Activated T-cell treated with anti-CD3 and anti-CD28 coated beads for 24 hours (primary cell): Measurements from ENCODE around the gene BRD8.

Experiments used
- DNase-seq: peaks from one replicate; pipeline ENCODE4 v3.0.0-alpha.2; 2020; ENCODE audit warnings: low read depth

BRD8 gene

GRCh38 chr5:138102454-138103318, 75.7 kb downstream of the BRD8 start:
- DNase-seq, result no peak

- no peak for DNase-seq
Measured at GRCh38 chr5:138096997-138097828, 81.2 kb downstream of the BRD8 start.

DNA sequence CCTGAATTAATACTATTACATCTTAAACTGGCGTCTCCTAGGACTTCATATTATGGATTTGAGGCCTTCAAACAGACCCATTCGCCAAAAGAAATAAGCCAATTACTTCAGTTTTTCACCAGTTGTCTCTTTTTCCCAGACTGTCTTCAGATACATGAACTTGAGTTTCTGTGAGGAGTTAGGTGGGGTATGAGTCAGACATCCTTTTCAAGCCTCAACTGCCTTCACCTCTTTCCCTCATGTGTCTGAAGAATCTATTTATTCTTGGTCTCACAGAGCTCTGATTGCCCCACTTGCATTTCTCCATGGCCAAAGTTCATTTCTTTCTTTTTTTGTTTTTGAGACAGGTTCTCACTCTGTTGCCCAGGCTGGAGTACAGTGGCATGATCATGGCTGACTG, 82.1 kb downstream of the BRD8 start:
- DNase-seq, result no peak

DNA sequence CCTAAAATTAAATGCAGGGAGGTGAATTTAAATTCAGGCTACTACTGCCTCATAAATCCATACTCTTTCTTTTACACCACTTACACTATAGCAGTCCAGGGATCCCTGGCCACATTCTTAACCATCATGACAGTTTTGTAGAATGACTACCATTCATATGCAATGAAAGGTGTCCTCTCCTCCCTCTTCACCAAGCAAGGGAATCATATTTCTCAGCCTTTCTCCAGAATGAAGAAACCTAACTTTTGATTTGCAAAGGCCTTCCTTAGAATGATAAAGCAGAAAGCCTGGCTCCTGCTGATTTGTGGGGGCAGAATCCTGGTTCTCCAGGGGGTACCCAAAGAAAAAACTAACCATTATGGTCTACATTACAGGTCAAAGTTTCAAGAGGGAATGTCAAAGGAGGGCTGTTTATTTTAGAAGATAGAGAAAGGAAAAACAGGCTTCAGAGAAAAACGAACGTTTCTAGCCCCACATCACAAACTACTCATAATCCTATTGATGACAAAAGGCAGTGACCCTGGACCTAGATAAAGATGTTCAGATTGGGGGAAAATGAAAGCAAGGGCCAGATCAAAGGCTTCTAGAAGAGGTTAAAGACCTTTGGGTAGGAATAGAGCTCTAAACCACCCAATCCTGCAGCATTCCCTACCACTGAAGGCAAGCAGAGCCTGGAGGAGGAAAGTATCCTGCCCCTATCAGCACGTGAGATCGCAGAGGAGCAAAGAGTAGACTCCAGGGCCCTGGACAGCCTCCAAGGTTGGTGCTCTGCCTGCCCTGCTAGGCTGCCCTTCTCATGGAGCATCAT, 83.1 kb downstream of the BRD8 start:
- DNase-seq, result no peak

DNA sequence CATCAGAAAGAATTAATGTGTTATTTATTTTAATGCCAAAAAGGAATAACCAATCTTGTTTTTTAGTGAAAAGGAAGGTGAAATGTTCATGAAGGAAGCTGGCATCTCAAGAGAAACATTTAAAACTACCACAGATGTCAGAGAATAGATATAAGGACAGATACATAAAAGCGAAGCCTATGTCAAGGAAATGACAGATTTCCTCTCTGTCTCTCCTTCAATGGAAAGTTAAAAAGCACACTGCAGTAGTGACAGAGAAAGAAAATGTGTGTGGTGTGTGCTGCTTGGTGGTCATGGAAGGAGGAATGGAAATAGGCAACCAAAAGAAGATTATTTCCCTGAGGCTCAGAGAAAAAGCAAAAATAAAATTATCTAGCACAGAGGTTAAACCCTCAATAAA, 85.4 kb downstream of the BRD8 start:
- DNase-seq, result no peak

- DNase-seq, result no peak
Measured at GRCh38 chr5:138092301-138092700, 86.1 kb downstream of the BRD8 start.

DNA sequence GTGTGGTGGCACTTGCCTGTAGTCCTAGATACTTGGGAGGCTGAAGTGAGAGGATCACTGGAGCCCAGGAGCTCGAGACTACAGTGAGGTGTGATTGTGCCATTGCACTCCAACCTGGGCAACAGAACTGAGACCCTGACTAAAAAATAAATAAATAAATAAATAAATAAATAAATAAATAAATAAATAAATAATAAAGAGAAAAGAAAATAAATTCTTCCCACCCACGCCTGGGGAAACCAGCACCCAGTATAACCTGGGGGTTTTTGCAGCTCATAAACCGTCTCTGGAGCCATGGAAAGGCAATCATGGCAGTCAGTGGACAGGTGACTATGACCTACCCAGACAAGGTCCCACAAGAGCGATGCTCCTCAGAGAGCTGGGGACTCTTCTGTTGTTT, 86.7 kb downstream of the BRD8 start:
- DNase-seq, result no peak
